HEK293 (cell line): ENCODE data around the gene ARHGAP45.

ENCODE experiments used
- BCL11A ChIP-seq: fragments of 450-650 bp; formaldehyde crosslinking; IDR thresholded peaks from 2 replicates; pipeline ENCODE4 v1.5.1; 2016; ENCODE audit warnings: low read depth, missing biosample characterization, missing genetic modification characterization
- MZF1 ChIP-seq: fragments of 450-650 bp; formaldehyde crosslinking; IDR thresholded peaks from 2 replicates; pipeline ENCODE4 v1.5.1; 2017; ENCODE audit warnings: missing biosample characterization, missing genetic modification characterization, borderline replicate concordance
- SALL2 ChIP-seq: fragments of 450-650 bp; formaldehyde crosslinking; IDR thresholded peaks from 2 replicates; pipeline ENCODE4 v1.5.0; 2017; ENCODE audit warnings: missing biosample characterization, mild to moderate bottlenecking, missing genetic modification characterization, borderline replicate concordance
- WT1 ChIP-seq: fragments of 450-650 bp; formaldehyde crosslinking; IDR thresholded peaks from 2 replicates; pipeline ENCODE4 v1.5.1; 2016; ENCODE audit warnings: missing biosample characterization, missing genetic modification characterization
- YY1 ChIP-seq: fragments of 450-650 bp; formaldehyde crosslinking; IDR thresholded peaks from 2 replicates; pipeline ENCODE4 v1.5.1; 2018; ENCODE audit warnings: missing biosample characterization, missing genetic modification characterization
- ZNF112 ChIP-seq: fragments of 450-650 bp; formaldehyde crosslinking; IDR thresholded peaks from 2 replicates; pipeline ENCODE4 v1.5.0; 2017; ENCODE audit warnings: missing biosample characterization, missing genetic modification characterization
- ZNF311 ChIP-seq: fragments of 450-650 bp; formaldehyde crosslinking; IDR thresholded peaks from 2 replicates; pipeline ENCODE4 v1.5.1; 2017; ENCODE audit warnings: missing biosample characterization, missing genetic modification characterization, borderline replicate concordance
- ZNF366 ChIP-seq: fragments of 450-650 bp; formaldehyde crosslinking; conservative IDR thresholded peaks from 2 replicates; pipeline ENCODE4 v1.5.1; 2016; ENCODE audit warnings: missing biosample characterization, missing genetic modification characterization
- ZNF555 ChIP-seq: fragments of 450-650 bp; formaldehyde crosslinking; conservative IDR thresholded peaks from 2 replicates; pipeline ENCODE4 v1.5.1; 2017; ENCODE audit warnings: missing biosample characterization, mild to moderate bottlenecking, missing genetic modification characterization, inconsistent platforms
- TF ChIP-seq, protein P1 (sequence below): fragments of 450-650 bp; formaldehyde crosslinking; IDR thresholded peaks from 2 replicates; pipeline ENCODE4 v1.5.1; 2016; ENCODE audit warnings: missing biosample characterization, missing genetic modification characterization
- TF ChIP-seq, protein P2 (sequence below): fragments of 450-650 bp; formaldehyde crosslinking; IDR thresholded peaks from 2 replicates; pipeline ENCODE4 v1.5.1; 2016; ENCODE audit warnings: missing biosample characterization, missing genetic modification characterization
- TF ChIP-seq, protein P3 (sequence below): fragments of 450-650 bp; formaldehyde crosslinking; IDR thresholded peaks from 2 replicates; pipeline ENCODE4 v1.5.1; 2016; ENCODE audit warnings: missing biosample characterization, missing genetic modification characterization, low read depth

DNA sequence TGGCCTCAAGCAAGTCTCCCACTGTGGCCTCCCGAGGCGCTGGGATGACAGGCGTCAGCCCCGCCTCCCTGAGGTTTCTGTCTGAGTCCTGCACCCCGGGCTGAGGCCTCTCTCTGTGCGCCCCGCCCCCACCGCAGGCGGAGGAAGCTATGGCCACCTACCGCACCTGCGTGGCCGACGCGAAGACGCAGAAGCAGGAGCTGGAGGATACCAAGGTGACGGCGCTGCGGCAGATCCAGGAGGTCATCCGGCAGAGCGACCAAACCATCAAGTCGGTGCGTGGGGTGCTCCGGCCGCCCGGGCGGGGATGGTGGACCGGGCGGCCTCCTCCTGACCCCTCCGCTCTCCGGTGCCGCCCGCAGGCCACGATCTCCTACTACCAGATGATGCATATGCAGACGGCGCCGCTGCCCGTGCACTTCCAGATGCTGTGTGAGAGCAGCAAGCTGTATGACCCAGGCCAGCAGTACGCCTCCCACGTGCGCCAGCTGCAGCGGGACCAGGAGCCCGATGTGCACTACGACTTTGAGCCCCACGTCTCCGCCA, 12.7 kb downstream of the ARHGAP45 start:
- TF ChIP-seq, protein P1, sequence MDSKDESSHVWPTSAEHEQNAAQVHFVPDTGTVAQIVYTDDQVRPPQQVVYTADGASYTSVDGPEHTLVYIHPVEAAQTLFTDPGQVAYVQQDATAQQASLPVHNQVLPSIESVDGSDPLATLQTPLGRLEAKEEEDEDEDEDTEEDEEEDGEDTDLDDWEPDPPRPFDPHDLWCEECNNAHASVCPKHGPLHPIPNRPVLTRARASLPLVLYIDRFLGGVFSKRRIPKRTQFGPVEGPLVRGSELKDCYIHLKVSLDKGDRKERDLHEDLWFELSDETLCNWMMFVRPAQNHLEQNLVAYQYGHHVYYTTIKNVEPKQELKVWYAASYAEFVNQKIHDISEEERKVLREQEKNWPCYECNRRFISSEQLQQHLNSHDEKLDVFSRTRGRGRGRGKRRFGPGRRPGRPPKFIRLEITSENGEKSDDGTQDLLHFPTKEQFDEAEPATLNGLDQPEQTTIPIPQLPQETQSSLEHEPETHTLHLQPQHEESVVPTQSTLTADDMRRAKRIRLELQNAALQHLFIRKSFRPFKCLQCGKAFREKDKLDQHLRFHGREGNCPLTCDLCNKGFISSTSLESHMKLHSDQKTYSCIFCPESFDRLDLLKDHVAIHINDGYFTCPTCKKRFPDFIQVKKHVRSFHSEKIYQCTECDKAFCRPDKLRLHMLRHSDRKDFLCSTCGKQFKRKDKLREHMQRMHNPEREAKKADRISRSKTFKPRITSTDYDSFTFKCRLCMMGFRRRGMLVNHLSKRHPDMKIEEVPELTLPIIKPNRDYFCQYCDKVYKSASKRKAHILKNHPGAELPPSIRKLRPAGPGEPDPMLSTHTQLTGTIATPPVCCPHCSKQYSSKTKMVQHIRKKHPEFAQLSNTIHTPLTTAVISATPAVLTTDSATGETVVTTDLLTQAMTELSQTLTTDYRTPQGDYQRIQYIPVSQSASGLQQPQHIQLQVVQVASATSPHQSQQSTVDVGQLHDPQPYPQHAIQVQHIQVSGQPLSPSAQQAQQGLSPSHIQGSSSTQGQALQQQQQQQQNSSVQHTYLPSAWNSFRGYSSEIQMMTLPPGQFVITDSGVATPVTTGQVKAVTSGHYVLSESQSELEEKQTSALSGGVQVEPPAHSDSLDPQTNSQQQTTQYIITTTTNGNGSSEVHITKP = no peak
- TF ChIP-seq, protein P2, sequence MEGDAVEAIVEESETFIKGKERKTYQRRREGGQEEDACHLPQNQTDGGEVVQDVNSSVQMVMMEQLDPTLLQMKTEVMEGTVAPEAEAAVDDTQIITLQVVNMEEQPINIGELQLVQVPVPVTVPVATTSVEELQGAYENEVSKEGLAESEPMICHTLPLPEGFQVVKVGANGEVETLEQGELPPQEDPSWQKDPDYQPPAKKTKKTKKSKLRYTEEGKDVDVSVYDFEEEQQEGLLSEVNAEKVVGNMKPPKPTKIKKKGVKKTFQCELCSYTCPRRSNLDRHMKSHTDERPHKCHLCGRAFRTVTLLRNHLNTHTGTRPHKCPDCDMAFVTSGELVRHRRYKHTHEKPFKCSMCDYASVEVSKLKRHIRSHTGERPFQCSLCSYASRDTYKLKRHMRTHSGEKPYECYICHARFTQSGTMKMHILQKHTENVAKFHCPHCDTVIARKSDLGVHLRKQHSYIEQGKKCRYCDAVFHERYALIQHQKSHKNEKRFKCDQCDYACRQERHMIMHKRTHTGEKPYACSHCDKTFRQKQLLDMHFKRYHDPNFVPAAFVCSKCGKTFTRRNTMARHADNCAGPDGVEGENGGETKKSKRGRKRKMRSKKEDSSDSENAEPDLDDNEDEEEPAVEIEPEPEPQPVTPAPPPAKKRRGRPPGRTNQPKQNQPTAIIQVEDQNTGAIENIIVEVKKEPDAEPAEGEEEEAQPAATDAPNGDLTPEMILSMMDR = no peak
- TF ChIP-seq ZNF311 (tag by site-specific recombination) (no peak), SALL2 (tag by site-specific recombination) (no peak), WT1 (tag by site-specific recombination) (no peak), ZNF555 (tag by site-specific recombination) (no peak), ZNF366 (tag by site-specific recombination) (no peak), ZNF112 (no peak), BCL11A (no peak), MZF1 (tag by site-specific recombination) (no peak), YY1 (tag by site-specific recombination) (no peak)
- TF ChIP-seq, protein P3, sequence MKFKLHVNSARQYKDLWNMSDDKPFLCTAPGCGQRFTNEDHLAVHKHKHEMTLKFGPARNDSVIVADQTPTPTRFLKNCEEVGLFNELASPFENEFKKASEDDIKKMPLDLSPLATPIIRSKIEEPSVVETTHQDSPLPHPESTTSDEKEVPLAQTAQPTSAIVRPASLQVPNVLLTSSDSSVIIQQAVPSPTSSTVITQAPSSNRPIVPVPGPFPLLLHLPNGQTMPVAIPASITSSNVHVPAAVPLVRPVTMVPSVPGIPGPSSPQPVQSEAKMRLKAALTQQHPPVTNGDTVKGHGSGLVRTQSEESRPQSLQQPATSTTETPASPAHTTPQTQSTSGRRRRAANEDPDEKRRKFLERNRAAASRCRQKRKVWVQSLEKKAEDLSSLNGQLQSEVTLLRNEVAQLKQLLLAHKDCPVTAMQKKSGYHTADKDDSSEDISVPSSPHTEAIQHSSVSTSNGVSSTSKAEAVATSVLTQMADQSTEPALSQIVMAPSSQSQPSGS = no peak
